Endothelial cell of umbilical vein (primary cell): ENCODE data around the gene PKD1.

Source experiments
- POLR2A ChIP-seq: IDR thresholded peaks from 2 replicates; pipeline ENCODE4 v1.6.1; 2012; ENCODE audit warnings: low read depth, mild to moderate bottlenecking, control low read depth, low read length
- POLR2AphosphoS5 ChIP-seq: IDR thresholded peaks from 2 replicates; pipeline ENCODE4 v1.6.1; 2012; ENCODE audit warnings: low read depth, mild to moderate bottlenecking, control low read depth, low read length, moderate library complexity; ENCODE audit not compliant: insufficient read depth

GRCh38 chr16:2085669-2086068, 50.0 kb downstream of the PKD1 start:
- TF ChIP-seq POLR2AphosphoS5, result no peak
- TF ChIP-seq POLR2A, result no peak
